GM20000 (cell line): ENCODE results near the gene SHC2.
A peak's percentile ranks its signal among the peaks of the same experiment; 100 is the strongest.

Experiments used
- DNase-seq: peaks from one replicate; pipeline ENCODE4 v3.0.0; 2012; ENCODE audit warnings: low spot score
- TF ChIP-seq, protein P1 (sequence below): IDR thresholded peaks from 2 replicates; pipeline ENCODE4 v1.5.1; 2012; ENCODE audit warnings: mild to moderate bottlenecking, control low read depth; ENCODE audit errors: extremely low read depth, missing control alignments

Gene SHC2

GRCh38 chr19:460877-461720 is at the start of gene SHC2:
SHC2 (minus strand) TSS chr19:461033; CDS start chr19:460996, 37 bp downstream.
- TF ChIP-seq, protein P1, sequence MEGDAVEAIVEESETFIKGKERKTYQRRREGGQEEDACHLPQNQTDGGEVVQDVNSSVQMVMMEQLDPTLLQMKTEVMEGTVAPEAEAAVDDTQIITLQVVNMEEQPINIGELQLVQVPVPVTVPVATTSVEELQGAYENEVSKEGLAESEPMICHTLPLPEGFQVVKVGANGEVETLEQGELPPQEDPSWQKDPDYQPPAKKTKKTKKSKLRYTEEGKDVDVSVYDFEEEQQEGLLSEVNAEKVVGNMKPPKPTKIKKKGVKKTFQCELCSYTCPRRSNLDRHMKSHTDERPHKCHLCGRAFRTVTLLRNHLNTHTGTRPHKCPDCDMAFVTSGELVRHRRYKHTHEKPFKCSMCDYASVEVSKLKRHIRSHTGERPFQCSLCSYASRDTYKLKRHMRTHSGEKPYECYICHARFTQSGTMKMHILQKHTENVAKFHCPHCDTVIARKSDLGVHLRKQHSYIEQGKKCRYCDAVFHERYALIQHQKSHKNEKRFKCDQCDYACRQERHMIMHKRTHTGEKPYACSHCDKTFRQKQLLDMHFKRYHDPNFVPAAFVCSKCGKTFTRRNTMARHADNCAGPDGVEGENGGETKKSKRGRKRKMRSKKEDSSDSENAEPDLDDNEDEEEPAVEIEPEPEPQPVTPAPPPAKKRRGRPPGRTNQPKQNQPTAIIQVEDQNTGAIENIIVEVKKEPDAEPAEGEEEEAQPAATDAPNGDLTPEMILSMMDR = no peak
- DNase-seq = no peak

GRCh38 chr19:508204-509150 is 47.6 kb upstream of the SHC2 start:
- TF ChIP-seq, protein P1 = no peak
- no peak for DNase-seq

DNA sequence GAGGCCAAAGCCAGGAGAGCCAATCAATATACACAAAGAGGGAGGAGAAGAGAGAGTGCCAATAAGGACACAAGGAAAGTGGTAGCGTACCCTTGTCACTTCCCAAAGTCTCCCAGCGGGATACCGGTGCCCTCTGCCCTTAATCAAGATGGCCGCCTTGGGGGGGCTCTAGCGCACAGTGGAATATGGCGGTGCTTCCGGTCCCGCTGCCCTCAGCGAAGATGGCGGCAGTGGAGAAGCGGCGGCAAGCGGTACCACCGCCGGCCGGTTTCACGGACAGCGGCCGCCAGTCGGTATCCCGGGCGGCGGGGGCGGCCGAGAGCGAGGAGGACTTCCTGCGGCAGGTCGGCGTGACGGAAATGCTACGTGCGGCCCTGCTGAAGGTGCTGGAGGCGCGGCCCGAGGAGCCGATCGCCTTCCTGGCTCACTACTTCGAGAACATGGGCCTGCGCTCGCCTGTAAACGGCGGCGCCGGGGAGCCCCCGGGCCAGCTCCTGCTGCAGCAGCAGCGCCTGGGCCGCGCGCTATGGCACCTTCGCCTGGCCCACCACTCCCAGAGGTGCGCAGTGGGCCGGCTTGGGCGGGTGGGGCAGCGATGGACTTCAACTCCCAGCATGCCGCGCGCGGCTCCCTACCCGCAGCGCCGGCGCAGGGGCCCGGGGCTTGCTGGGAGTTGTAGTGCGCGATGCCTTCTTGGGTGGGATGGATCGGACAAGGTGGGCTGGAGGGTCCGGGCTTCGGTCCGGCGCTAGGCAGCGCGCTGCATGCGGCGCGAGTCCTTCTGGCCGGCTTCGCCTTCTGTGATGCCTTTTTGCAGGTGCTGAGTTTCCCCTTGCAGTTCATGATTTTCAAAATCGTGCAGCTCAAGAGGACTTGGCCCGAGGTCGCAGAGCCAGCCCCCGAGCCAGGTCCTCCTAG is 46.7 kb upstream of the SHC2 start, which contains the start of gene TPGS1:
TPGS1 (plus strand) TSS at position 212 of the 918 bp plus-strand sequence; CDS start at position 222, 10 bp downstream.
- DNase-seq = peak; percentile 89
- TF ChIP-seq, protein P1 = no peak

GRCh38 chr19:506404-507285 is 45.8 kb upstream of the SHC2 start:
- TF ChIP-seq, protein P1 = peak; percentile 98
- peak; percentile 98 for DNase-seq

DNA sequence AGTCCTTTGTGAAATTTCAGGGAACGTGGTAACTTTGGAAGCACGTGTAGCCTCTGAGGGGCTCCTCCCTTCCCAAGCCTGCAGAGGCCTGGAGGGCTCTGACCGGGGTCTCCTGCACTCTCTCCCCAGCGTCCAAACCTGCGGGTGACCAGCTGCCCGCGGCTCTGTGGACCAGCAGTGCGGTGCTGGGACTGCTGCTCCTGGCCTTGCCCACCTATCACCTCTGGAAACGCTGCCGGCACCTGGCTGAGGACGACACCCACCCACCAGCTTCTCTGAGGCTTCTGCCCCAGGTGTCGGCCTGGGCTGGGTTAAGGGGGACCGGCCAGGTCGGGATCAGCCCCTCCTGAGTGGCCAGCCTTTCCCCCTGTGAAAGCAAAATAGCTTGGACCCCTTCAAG is 43.8 kb upstream of the SHC2 start:
- no peak for DNase-seq
- TF ChIP-seq, protein P1 = no peak

- TF ChIP-seq, protein P1 = no peak
- no peak for DNase-seq
These were observed 40.8 kb upstream of the SHC2 start for GRCh38 chr19:501646-502045.
